NCI-H446 treated with DMSO at 0.1 percent for 48 hours (cell line): Measurements from ENCODE around the gene GUCA2B.

Experiments used
- DNase-seq: peaks from one replicate; lab custom pipeline; 2025; lab: John Stamatoyannopoulos, UW

GUCA2B gene

DNA sequence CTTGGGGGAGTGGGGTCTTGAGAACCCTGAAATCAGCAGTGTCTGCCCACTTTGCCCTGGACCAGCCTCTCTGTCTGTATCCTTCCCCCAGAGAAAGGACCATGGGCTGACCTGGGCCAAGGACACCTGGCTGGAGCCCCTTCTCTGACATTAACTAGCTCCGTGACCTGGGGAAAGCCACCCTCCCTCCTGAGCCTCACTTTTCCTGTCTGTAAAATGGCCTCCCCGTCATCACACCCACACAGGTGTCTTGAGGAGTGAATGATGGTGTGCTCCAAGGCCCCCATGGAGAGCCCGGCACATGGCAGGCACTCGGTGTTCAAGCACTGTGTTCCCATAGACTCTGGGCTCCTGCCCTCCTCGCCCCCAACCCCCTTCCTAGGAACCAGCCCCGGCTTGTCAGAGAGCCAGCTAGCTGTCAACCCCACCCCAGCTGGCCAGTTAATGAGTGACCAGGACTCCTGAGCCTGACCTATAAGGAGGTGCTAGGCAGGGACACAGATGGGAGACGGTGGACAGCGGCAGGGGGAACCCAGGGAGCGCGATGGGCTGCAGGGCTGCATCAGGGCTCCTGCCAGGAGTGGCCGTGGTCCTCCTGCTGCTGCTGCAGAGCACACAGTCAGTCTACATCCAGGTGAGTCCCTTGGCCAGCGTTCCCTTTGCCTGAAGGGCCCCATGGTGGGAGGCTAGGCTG is at the start of gene GUCA2B:
GUCA2B (plus strand) TSS at position 504 of the 694 bp plus-strand sequence; CDS start at position 545, 41 bp downstream.
- DNase-seq, result no peak

DNA sequence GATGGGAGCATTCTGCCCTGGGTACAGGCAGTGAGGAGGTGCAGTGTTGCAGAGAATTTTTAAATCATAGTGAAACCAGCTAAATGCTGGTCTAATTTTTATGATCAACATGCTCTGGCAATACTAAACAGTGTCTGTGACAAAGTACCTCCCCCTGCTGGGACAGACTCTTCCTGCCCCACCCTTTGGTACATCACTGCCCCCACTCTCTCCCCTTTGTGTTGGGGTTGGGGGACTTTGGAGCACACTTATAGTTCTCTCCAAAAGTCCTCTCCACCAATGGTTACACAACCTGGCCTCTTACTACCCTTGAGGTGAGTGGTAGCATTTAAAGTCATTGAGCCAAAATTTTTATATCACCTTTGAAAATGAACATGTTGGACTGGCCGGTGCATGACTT is 48.2 kb upstream of the GUCA2B start:
- DNase-seq, result no peak

DNA sequence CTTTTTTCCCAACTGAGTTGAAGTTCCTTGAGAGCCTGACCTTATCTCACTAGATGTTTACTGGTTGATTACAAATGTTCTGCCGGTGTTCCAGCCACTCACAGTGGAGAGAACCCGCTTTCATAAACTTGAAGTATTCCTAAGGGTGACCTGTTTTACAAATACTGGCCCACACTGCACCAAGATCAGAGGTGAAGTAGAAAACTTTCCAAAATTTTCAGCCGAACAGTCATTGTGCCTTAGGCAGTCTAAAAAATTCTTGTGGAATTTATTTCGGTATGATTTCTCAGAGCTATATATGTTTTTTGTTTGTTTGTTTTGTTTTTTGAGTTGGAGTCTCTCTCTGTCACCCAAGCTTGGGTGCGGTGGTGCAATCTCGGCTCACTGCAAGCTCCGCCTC is 44.9 kb upstream of the GUCA2B start:
- DNase-seq, result no peak

DNA sequence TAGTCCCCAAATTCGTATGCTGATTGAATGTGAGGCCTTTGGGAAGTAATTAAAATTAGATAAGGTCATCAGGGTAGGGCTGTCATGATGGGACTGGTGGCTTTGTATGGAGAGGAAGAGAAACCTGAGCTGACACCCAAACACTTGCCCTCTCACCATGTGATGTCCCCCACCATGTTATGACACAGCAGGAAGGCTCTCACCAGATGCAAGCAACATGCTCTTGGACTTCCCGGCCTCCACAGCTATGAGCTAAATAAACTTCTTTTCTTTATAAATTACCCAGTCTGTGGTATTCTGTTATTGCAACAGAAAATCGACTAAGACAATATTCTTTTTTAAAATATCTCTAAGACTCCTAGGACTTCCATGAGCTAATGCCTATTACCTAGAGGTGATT is 43.6 kb upstream of the GUCA2B start:
- DNase-seq, result no peak

DNA sequence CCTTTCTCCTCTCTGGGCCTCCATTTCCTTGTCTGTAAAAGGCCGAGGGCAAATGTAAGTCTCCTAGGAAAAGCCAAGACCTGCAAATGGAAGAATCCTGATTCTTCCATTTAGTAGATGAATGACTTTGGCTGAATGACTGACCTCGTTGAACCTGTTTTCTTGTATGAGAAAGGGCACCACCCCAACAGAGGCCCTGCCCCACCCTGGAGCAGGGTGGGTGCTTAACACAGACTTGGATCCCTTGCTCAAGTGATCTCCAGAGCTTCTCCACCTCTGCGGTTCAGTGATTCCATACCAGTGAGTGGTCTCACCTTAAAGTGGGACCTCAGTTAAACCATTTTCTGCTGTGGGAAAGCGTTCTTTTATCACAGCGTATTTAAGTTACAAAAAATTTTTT is 39.0 kb upstream of the GUCA2B start:
- no peak for DNase-seq

DNA sequence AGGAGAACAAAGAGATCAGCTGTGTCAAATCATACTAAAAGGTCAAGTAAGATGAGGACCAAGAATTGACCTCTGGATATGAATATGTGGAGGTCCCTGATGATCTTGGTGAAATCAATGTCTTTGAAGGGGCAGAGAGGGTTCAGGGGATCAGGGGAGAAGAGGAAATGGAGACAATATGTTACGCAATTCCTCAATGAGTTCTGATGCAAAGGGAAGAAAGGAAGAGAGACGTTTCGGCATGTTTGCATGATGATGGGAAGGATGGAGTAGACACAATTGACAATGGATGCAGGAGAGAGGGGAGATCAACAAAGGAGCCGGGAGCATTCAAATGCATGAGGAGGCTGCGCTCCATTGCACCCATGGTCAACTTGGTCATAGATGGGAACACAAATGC is 36.0 kb upstream of the GUCA2B start:
- DNase-seq, result no peak

DNA sequence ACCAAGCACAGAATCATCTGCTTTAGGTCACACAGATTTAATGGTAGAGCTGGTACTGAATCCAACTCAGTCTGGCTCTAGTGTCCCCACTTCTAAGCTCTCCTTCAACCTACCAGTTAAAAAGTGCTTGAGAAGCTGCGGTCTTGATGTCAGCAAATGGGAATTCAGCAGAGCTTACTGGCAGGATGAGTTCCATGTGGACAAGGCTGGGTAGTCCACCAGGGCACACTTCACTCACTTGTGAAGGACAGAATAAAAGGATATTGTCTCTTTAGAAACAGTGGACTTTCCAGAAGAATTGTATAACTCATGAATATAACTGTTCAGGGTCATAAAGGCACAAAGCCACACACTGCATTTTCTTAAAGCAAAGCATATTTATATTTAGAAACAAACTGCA is 35.1 kb upstream of the GUCA2B start:
- DNase-seq, result no peak

DNA sequence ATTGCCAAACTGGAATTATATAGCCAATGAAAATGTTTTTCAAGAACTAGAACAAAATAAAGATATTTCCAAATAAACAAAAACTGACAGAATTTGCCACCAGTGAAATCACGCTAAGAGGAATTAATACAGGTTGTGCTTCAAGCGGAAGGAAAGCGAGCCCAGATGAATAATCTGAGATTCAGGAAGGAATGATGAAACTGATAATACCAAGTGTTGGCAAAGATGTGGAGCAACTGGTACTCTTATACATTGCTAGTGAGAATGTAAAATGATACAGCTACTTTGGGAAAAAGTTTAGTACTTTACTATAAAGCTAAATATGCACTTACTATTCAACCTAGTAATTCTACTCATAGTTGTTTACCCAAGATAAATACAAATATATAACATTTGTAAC is 30.8 kb upstream of the GUCA2B start:
- no peak for DNase-seq

DNA sequence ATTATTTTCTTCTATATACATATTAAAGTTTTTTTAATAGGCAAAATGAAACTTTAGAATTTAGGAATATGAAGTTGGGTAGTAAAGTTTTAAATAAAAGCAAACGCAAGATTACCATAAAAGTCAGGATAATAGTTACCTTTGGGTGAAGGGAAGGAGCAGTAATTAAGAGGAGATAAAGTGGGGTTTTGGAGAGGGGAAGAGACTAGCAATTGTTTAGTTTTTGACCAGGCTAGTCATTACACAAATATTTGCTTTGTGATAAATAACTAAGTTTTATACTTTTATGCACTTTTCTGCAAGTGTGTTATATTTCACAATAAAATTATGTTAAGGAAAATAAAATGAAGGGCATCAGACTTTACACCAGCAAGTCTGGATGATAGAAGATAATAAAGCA is 27.7 kb upstream of the GUCA2B start:
- no peak for DNase-seq

DNA sequence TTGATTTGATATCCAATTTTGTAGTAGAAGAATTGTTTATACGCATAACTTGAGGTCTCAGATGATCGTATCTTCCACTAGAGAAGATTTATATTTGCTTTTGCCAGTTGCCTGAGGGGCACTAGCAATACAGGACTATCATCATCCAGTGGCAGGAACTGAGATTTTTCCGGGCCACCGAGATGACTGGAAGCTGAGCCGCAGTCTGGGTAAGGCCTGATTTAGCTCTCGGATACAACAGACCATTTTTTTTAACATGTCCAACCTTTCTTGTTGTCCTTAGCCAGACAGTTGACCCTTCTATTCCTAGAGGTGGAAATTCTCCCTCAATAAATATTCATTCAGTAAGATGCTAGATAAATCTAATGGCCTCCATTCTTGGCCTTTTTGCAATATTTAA is 25.4 kb upstream of the GUCA2B start:
- no peak for DNase-seq

DNA sequence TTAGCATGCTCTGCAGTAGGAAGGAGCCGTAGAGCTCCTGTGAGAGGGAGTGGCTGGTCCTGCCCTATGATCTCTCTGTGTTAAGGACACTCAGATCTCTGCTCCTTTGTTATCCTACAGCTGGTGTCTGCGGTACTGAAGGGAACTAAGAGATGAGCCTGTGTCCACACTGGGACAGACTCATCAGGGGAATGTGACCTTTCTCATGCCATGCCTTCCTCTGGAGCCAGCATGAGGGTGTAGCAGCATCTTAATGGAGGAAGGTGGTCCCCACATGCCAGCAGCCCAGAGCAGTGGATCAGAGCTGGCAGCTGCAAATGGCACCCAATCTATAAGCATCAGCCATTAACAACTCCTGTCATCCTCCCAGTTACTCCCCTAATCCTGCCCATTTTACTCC is 24.7 kb upstream of the GUCA2B start:
- no peak for DNase-seq

DNA sequence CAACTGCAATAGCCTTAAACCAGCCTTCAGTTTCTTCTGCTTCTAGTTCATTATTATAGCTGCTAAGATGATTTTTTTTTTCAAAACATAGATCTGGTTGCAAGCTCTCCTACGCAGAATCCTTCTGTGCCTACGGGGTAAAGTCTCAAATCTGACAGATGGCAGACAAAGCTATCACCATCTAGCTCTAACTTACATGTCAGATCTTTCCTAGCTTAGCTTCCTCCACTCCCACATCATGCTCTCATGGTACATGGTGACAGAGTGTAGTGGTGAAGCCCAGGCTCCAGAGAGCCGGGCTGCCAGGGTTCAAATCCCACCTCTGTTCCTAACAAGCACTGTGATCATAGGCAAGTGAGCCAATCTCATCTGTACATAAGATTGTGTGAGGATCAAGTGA is 24.2 kb upstream of the GUCA2B start:
- no peak for DNase-seq

DNA sequence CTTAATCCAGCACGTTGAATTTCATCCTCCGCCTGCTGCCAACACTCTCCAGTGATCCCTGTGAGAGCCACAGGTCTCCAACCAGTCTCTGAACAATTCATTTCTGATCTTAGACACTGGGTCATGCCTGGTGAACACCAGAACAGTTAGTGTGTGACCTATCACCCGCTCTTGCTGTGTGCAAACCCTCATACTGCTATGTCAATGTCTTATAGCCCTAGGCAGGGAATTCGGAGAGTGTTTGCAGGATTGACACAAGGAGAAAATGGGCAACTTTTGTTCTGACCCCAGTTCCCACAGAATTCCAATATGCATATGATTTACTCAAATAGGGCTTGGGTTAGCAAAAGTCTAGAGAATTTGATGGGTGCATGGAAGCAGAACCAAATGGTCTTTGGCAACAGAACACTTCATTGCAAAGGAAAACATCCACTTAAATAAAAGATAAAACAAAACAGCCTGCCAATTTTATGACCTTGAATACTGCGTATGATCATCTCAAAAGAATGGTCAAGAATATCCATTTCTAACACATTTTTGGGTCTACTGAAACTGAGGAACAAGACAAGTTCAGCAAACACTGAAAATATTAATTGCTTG is 23.0 kb upstream of the GUCA2B start:
- DNase-seq, result no peak

DNA sequence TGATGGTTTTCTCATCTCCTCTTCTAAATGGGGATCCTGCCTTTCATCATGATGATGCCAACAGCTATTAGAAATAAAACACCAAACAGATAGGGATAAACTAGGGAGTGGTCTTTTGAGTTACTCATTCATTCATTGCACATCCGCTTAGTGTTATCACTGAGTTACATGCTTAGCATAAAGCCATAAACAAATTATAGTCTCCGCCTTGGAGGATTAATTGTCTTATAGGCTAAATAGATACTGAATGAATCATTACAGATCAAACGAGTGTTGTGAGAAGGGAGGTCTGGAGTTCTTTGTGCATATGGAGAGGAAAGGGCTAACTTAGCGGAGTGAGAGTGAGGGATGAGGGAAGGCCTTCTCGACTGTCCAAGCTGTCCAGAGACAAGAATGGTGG is 19.8 kb upstream of the GUCA2B start:
- no peak for DNase-seq

DNA sequence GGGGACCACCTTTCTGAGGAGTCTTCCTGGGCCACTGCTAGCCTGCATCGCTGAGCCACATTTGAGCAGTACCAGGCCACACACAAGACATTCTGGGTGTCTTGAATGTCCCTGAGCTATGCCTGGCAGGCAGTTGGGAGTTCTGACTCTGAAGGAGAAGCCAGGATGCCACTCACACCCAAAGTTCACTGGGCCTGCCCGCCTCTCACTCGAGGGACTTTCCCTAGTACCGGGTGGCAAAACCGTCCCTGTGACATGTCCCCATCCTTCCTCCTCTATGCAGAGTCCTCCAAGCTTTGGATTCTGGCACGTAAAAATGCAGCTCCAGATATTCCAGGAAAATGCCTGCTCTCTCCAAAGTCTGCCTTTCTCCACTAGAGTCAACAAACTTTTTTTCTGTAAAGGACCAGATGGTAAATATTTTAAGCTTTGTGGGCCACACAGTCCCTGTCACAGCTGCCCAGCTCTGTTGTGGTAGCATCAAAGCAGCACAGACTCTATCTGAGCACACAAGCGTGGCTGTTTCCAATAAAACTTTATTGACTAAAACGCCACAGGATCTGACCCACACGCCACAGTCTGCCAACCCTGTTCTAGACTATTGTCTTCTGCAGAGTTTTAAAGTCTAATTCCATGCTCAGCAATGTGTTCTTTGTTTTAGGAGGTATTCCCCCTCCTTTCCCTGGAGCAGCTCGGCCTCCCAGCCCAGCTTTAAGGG is 19.2 kb upstream of the GUCA2B start:
- DNase-seq, result no peak

DNA sequence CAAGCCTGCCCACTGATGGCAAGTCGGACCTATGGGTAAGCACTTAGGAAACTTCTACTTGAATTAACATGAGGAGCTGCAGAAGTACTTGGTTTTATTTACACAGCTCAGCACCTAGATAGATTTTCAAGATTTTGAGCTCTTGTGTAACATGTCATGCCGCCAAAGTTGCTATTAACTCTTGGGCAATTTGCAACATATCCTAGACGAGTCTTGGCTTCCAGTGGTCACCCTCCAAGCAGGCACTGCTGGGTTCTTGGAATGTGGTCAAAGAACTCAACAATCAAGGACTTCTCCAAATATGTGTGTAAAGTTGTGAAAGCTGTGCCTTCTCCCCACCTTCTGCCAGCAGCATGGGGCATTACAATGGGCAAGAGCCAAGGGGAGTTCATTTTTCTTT is 17.8 kb upstream of the GUCA2B start:
- no peak for DNase-seq

DNA sequence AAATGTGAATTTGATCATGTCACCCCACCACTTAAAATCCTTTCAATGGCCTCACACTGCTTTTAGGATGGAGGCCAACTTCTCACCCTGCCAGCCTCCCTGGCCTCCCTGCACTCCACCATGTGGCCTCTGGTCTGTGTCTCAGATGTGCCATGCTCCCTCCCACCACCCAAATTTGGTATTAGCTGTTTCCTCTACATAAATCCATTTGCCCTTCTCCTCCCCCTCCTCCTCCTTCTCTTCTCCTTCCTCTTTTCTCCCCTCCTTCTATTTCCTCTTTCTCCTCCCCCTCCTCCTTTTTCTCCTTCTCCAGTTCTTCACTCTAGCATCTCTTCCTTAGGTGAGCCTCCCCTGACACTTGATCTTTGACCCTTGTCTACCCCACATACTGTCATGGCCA is 16.7 kb upstream of the GUCA2B start:
- DNase-seq, result no peak

DNA sequence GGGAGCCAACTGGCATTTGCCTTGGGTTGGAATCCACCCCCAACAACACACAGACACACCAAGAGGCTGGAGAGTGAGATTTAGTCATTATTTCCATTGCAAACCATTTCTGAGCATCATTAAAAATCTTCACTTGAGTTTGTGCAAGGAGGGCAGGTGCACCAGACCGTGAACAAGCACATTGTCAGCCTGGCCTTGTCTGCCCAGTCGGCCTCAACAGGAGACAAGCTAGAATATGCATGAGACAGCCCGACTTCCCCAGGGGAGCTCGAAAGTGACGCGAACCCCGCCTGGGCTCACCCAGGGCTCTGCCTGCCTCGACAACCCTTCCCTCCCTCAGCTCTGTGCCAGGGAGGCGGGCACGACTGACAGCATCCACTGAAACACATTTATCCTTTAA is 15.4 kb upstream of the GUCA2B start:
- no peak for DNase-seq

DNA sequence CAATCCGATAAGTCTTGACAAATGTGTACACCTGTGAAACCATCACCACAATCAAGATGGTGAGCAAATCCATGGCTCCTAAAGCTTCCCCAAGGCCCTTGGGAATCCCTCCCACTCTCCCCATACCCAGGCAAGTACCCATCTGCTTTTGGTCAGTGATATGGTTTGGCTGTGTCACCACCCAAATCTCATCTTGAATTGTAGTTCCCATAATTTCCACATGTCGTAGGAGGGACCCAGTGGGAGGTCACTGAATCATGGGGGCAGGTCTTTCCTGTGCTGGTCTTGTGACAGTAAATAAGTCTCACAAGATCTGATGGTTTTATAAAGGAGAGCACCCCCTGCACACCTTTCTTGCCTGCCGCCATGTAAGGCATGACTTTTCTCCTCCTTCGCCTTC is 14.6 kb upstream of the GUCA2B start:
- DNase-seq, result no peak

DNA sequence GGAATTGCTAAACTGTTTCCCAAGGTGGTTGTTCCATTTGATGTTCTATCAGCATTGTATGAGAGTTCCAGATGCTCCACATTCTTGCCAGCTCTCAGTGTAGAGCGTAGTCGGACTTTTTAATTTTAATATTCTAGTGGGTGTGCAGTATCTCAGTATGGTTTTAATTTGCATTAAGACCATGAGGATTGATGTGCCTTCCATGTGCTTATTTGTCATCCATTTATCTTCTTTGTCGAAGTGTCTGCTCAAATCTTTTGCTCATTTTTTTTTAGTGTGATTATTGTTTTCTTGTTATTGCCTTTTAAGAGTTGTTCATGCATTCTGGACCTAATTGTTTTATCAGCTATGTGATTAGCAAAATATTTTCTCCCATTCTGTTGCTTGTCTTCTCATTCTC is 13.8 kb upstream of the GUCA2B start:
- no peak for DNase-seq

DNA sequence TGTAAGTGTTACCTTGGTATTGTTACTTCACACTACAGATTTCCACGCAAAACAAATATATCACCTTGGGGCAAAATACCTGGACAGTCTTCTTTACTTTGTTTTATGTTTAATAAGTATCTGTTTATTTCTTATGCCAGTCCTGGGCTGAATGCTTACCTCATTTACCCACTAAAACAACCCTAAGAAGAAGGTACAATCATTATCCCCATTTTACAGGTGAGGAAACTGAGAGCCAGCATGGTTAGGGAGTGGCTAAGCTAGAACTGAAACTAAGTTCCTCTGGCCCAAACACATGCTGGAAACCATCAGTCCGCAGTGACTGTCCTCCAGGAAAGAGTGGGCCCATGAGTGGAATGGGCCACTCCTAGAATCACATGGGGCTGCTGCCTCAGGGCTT is 13.0 kb upstream of the GUCA2B start:
- DNase-seq, result no peak

DNA sequence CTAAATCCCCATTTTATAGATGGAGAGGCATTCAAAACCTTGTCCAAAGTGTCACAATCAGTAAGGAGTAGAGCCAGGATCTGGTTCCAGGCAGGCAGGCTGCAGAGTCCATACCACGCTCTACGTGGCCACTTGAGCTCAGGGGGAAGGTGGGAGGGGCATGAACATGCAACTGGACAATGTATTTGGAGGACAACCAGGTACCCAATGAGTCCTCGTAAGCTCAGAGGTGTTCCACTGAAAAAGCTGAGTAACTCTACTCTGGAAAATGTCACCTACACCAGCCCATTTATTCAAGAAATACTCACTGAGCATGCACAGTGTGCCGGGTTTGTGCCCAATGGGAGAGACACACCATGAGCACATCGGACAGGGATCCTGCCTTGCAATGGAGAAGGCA is 11.2 kb upstream of the GUCA2B start:
- DNase-seq, result no peak

DNA sequence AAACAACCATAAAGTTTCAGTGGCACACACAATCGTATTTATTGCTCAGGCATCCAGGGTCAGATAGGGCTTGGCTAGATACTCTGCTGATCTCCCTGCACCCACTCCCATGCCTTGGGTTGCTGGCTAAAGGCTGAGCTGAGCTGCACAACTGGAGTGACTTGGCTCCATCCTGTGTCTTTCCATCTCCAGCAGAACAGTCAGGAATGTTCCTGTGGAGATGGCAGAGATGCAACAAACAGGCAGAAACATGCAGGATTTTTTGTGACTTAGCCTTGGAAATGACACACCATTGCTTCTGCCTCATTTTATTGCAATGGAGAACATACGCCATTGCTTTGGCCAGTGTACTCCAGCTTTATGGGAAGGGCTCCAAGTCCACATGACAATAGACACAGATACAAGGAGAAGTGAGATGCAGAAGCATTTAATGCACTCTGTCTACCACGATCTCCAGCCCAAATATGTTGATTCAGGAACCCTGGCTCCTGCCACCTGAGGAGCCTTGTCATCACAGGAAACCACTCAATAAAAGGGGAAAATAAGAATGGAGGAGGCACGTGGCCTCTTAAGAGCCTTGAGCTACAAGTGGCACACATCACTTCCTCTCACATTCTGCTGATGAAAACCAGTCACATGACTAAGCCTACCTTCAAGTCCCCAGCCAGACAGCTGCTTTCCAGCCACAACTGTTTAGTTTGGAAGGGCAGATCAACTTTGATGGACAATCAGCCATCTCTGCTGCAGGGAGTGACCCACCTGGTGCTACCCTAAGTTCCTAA is 10.1 kb upstream of the GUCA2B start:
- DNase-seq, result no peak
